Adipocyte (in vitro differentiated cells): ENCODE measurements around the gene CACNG4.
"Not testable (repeated sequence)": the region's sequence is repeated elsewhere in the genome, so short reads cannot be mapped to it uniquely, and the experiment has no call there.

Source experiments
- DNase-seq: peaks from one replicate; pipeline ENCODE4 v3.0.0-alpha.2; 2015; ENCODE audit warnings: low read depth
- H3K27me3 ChIP-seq: replicated peaks from 2 replicates; pipeline ENCODE4 v1.7.0; 2013; ENCODE audit warnings: mild to moderate bottlenecking, low read length, moderate library complexity; ENCODE audit not compliant: control insufficient read depth, insufficient read depth
- H3K36me3 ChIP-seq: 2 replicates; pipeline ENCODE4 v1.7.0; 2013; ENCODE audit warnings: low read length, mild to moderate bottlenecking, moderate library complexity; ENCODE audit not compliant: control insufficient read depth, insufficient read depth, severe bottlenecking
- H3K4me1 ChIP-seq: 2 replicates; pipeline ENCODE4 v1.7.0; 2013; ENCODE audit warnings: mild to moderate bottlenecking, low read length, moderate library complexity; ENCODE audit not compliant: control insufficient read depth, insufficient read depth
- H3K4me3 ChIP-seq: 2 replicates; pipeline ENCODE4 v1.7.0; 2013; ENCODE audit warnings: mild to moderate bottlenecking, low read length, moderate library complexity
- H3K9ac ChIP-seq: 2 replicates; pipeline ENCODE4 v1.7.0; 2013; ENCODE audit warnings: mild to moderate bottlenecking, low read length, moderate library complexity
- H3K9me3 ChIP-seq: 2 replicates; pipeline ENCODE4 v1.7.0; 2013; ENCODE audit warnings: mild to moderate bottlenecking, low read length, moderate library complexity; ENCODE audit not compliant: control insufficient read depth

The CACNG4 gene

GRCh38 chr17:66966298-66966697 lies 1.8 kb downstream of the CACNG4 start:
- Histone ChIP-seq H3K27me3 (peaks cover 80% of the 10 kb centered on the region), H3K4me3 (no peak overlapping the region), H3K9ac (no peak overlapping the region), H3K4me1 (peaks cover 5% of the 10 kb centered on the region), H3K9me3 (no peaks in the 10 kb centered on the region), H3K36me3 (no peaks in the 10 kb centered on the region)
- DNase-seq = no peak

DNA sequence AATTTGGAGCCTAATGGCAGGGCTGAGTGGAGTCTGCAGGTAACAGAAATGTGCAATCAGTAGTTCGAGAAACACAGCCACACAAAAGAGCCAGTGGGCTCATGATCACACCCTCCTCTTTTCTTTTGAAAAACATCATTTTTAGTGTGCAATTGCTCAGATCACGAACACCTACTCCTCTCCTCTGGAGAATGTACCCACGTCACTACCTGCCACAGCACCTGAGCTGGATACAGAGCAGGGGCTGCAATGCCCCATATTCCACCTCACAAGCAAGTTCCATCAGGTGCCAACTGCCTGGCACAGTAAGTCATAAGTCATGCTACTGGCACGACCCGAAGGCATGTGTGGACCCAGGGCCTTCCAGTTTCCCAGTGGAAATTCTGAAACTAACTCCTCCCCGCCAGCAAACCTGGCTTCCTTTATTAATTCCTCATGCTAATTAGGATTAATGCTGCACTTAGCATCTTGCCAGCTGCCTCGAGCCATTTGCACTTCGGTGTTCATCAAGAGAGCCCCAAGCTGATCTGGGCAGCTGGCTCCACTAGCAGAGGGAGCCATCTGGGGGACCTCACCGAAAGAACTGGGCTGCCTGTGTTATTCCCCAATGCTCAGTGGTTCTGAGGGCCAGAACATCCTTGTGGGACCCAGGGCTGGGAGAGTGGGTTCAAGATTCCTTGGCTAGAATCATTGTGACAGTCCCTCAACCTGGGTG lies 2.4 kb downstream of the CACNG4 start:
- DNase-seq = no peak
- no peak overlapping the region for H3K9ac ChIP-seq
- H3K4me3 ChIP-seq = no peak overlapping the region
- H3K27me3 ChIP-seq = peaks cover 82% of the 10 kb centered on the region
- H3K4me1 ChIP-seq = peaks cover 5% of the 10 kb centered on the region
- no peaks in the 10 kb centered on the region for H3K36me3 ChIP-seq
- H3K9me3 ChIP-seq = no peaks in the 10 kb centered on the region

- DNase-seq = no peak
- Histone ChIP-seq H3K9ac (no peak overlapping the region), H3K4me1 (peaks cover 5% of the 10 kb centered on the region), H3K36me3 (no peaks in the 10 kb centered on the region), H3K4me3 (no peak overlapping the region), H3K9me3 (no peaks in the 10 kb centered on the region), H3K27me3 (peaks cover 78% of the 10 kb centered on the region)
Observed at GRCh38 chr17:66967837-66968543, 3.5 kb downstream of the CACNG4 start.

- DNase-seq = no peak
- Histone ChIP-seq H3K9me3 (no peaks in the 10 kb centered on the region), H3K27me3 (peaks cover 72% of the 10 kb centered on the region), H3K9ac (no peak overlapping the region), H3K36me3 (no peaks in the 10 kb centered on the region), H3K4me3 (no peak overlapping the region), H3K4me1 (peaks cover 1% of the 10 kb centered on the region)
Observed at GRCh38 chr17:66968916-66969315, 4.4 kb downstream of the CACNG4 start.

GRCh38 chr17:66970140-66970539 lies 5.6 kb downstream of the CACNG4 start:
- no peaks in the 10 kb centered on the region for H3K9me3 ChIP-seq
- no peak for DNase-seq
- H3K4me3 ChIP-seq = no peak overlapping the region
- H3K27me3 ChIP-seq = peaks cover 79% of the 10 kb centered on the region
- H3K36me3 ChIP-seq = no peaks in the 10 kb centered on the region
- H3K4me1 ChIP-seq = no peaks in the 10 kb centered on the region
- H3K9ac ChIP-seq = no peak overlapping the region

DNA sequence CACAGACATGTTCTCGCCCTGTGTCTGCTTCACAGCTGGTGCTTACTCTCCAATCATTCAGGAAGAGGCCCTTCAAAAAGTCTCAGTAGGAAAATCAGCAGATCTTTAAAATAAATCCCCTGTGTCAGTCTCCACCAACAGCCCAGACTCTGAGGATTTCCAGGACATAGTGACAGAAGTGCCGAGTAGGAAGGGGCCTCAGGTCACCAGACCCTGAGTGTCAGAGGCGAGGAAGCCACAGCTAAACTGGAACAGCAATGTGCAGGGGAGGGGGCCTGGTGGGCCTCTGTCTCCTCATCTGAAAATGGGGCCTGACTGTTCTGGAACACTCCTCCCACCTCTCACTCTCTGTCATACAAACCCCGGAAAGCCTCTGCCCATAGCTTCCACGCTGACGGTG lies 6.3 kb downstream of the CACNG4 start:
- Histone ChIP-seq H3K9me3 (no peaks in the 10 kb centered on the region), H3K27me3 (peaks cover 83% of the 10 kb centered on the region), H3K9ac (no peak overlapping the region), H3K36me3 (no peaks in the 10 kb centered on the region), H3K4me1 (no peaks in the 10 kb centered on the region), H3K4me3 (no peak overlapping the region)
- no peak for DNase-seq

DNA sequence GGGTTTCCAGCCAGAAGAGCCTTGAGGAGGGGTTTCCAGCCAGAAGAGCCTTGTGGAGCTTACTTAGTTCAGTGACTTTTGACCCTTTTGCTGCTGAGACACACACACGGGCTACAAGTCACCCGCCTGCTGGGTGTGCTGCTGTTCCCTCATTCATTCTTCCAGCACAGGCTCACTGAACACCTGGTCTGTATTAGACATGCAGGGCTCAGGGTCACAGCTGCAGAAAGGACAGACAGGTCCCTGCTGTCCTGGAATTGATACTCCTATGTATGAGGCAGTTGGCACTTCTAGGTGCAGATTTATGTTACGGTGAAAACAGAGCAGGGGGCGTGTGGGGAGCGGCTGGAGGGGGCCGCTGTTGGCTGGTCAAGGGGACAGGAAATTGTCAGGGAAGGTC lies 6.8 kb downstream of the CACNG4 start:
- Histone ChIP-seq H3K36me3 (no peaks in the 10 kb centered on the region), H3K27me3 (peaks cover 83% of the 10 kb centered on the region), H3K9ac (no peak overlapping the region), H3K9me3 (no peaks in the 10 kb centered on the region), H3K4me3 (no peak overlapping the region), H3K4me1 (no peaks in the 10 kb centered on the region)
- DNase-seq = no peak

DNA sequence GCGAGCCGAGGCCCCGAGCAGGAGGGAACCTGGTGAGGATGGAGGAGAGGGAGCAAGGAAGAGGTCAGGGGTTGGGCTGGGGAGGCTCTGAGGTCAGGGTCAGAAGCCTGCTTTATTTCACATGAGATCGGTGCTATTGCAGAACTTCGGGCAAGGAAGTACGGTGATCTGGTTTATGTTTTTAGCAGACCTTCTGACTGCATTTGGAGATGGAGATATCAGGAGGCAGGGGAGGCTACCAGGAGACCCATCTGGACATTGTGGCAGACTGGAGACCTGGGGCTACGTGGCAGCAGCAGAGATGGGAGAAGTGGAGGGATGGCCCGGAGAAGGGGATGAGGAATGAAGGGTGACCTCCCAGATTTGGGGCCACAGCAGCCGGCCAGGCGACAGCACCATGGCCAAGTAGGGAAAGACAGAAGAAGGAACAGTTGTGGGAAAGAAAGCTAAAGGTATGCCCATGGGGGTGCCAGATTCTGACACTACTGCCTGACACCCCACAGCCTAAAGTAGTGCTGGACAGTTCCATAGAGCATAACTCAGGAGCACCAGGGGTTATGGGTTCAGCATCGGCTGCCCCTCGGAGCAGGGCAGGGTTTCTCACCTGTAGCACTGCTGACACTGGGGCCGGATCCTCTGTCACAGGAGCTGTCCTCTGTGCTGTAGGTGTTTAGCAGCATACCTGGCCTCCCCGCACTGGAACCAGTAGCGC lies 7.4 kb downstream of the CACNG4 start:
- no peaks in the 10 kb centered on the region for H3K4me1 ChIP-seq
- H3K9me3 ChIP-seq = no peaks in the 10 kb centered on the region
- no peak for DNase-seq
- H3K27me3 ChIP-seq = peaks cover 83% of the 10 kb centered on the region
- H3K36me3 ChIP-seq = no peaks in the 10 kb centered on the region
- no peak overlapping the region for H3K4me3 ChIP-seq
- no peak overlapping the region for H3K9ac ChIP-seq

- not testable (repeated sequence) for DNase-seq, H3K9me3 ChIP-seq, H3K4me3 ChIP-seq, H3K9ac ChIP-seq, H3K4me1 ChIP-seq, H3K36me3 ChIP-seq
- H3K27me3 ChIP-seq = peaks cover 81% of the 10 kb centered on the region
Observed at GRCh38 chr17:66972442-66972830, 7.9 kb downstream of the CACNG4 start.

- no peaks in the 10 kb centered on the region for H3K9me3 ChIP-seq
- DNase-seq = no peak
- no peaks in the 10 kb centered on the region for H3K36me3 ChIP-seq
- H3K9ac ChIP-seq = no peak overlapping the region
- H3K4me1 ChIP-seq = peaks cover 23% of the 10 kb centered on the region
- peaks cover 64% of the 10 kb centered on the region for H3K27me3 ChIP-seq
- no peak overlapping the region for H3K4me3 ChIP-seq
Observed at GRCh38 chr17:66975188-66975587, 10.7 kb downstream of the CACNG4 start.

- peaks cover 57% of the 10 kb centered on the region for H3K27me3 ChIP-seq
- H3K9me3 ChIP-seq = no peaks in the 10 kb centered on the region
- no peaks in the 10 kb centered on the region for H3K36me3 ChIP-seq
- DNase-seq = no peak
- H3K4me1 ChIP-seq = peaks cover 29% of the 10 kb centered on the region
- H3K4me3 ChIP-seq = no peak overlapping the region
- H3K9ac ChIP-seq = no peak overlapping the region
Observed at GRCh38 chr17:66975614-66976378, 11.3 kb downstream of the CACNG4 start.
